IPS-18a (cell line): Measurements from ENCODE around the gene CPNE5.

Experiments
- H3K27ac ChIP-seq: one replicate; pipeline ENCODE4 v1.5.1; 2013; ENCODE audit warnings: low read length
- H3K27me3 ChIP-seq: one replicate; pipeline ENCODE4 v1.6.1; 2013; ENCODE audit warnings: mild to moderate bottlenecking, low read length; ENCODE audit not compliant: control insufficient read depth, insufficient read depth
- H3K36me3 ChIP-seq: one replicate; pipeline ENCODE4 v1.6.1; 2013; ENCODE audit warnings: low read depth, low read length; ENCODE audit not compliant: control insufficient read depth
- H3K4me1 ChIP-seq: one replicate; pipeline ENCODE4 v1.6.1; 2013; ENCODE audit warnings: low read depth, low read length; ENCODE audit not compliant: control insufficient read depth
- H3K4me3 ChIP-seq: one replicate; pipeline ENCODE4 v1.5.1; 2013; ENCODE audit warnings: low read length
- H3K9ac ChIP-seq: one replicate; pipeline ENCODE4 v1.6.1; 2013; ENCODE audit warnings: mild to moderate bottlenecking, low read length, moderate library complexity
- H3K9me3 ChIP-seq: one replicate; pipeline ENCODE4 v1.6.1; 2013; ENCODE audit warnings: low read depth, low read length; ENCODE audit not compliant: control insufficient read depth

Gene CPNE5

DNA sequence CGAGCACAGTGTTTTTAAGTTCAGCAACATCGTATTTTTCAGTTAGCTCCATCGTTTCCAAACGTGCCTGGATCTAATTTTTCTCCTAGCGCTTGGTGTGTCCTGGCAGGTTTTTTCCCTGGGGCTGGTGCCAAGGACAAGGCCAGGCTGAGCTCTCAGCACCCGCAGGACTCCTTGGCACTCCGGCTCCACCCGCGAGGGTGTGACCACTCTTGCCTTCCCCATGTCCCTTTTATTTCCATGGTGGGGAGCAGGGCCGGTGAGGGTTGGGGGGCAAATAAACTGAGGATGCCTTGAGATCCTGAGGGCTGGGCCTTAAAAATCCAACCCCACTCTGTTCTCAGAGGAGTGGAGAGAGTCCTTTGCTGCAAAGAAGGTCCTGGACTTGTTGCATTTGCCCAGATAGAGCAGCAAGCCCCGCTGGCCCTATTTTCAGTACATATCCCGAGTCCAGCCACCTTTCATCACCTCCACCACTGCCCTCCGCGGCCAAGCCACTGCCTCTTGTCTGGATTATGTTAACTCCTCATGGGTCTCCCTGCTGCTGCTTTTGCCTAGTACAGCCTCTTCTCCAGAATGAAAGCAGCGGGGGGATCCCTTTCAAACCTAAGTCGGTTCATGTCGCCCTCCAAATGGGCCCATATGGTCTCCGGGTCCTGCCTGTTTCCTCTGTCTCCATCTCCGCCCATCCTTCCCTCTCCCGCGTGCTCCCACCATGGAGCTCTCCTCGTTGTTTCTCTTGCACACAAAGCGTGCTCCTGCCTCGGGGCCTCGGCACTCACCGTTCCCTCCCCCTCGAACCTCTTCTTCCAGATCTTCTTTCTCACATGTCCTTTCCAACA lies 146.2 kb downstream of the CPNE5 start:
- Histone ChIP-seq H3K9me3 (no peaks in the 10 kb centered on the region), H3K36me3 (no peaks in the 10 kb centered on the region), H3K4me1 (no peaks in the 10 kb centered on the region), H3K27ac (no peak overlapping the region), H3K4me3 (no peak overlapping the region), H3K9ac (no peak overlapping the region), H3K27me3 (no peaks in the 10 kb centered on the region)

DNA sequence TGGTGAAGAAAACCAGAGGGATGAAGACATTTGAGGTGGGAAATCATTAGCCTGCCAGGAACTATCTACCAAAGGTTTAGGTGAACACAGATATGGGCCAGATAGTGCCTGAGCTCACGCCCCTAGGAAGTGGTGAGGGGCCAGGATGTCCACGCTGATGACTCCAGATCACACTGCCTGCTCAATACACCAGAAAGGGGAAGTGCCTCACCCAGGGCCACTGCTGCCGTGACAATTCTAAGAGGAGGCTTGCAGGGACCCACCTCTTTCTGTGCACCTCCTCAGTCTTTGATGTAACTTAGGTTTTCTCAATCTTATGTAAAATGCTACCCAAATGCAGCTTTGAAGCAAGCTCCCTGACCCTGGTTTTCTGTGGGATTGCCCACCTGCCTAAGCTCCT lies 147.0 kb downstream of the CPNE5 start:
- Histone ChIP-seq H3K4me3 (no peak overlapping the region), H3K9ac (no peak overlapping the region), H3K9me3 (no peaks in the 10 kb centered on the region), H3K36me3 (no peaks in the 10 kb centered on the region), H3K27me3 (no peaks in the 10 kb centered on the region), H3K4me1 (no peaks in the 10 kb centered on the region), H3K27ac (no peak overlapping the region)

DNA sequence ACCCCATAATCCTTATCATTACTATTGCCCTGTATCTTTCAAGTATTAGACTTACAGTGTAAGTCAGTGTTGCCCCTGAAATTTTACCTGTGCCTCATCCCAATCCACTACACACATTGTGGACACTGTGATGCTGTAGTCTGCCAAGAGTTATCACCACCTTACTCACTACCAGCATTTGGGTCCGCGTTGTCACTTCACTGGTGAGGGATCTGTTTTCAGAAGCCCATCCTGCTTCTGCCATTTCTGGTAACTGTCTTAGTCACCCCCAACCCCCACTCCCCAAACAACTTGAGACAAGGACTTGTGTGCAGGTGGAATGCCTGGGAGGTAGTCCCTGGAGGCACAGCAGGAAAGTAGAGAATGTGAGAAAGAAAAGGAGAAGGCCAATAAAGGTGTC lies 147.6 kb downstream of the CPNE5 start:
- H3K36me3 ChIP-seq, result no peaks in the 10 kb centered on the region
- no peaks in the 10 kb centered on the region for H3K4me1 ChIP-seq

DNA sequence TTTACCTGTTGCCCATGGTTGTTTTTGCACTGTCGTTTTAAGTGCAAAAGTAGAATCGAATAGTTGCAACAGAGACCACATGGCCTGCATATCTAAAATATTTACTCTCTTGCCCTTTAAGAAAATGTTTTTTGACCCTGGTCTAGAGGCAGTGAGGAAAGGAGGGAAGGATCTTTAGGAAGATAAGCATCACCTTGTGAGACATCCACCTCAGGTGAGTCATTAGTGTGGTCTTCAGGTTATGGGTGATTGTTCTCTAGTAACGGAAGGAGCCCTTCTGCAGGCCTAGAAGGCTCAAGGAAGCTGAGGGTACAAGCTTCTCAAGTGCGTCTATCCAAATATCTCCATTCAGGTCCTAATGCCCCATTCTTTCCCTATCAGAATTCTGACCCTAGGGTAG lies 148.2 kb downstream of the CPNE5 start:
- H3K4me1 ChIP-seq, result no peaks in the 10 kb centered on the region
- no peaks in the 10 kb centered on the region for H3K27me3 ChIP-seq
- no peak overlapping the region for H3K4me3 ChIP-seq
- no peaks in the 10 kb centered on the region for H3K36me3 ChIP-seq
- H3K9me3 ChIP-seq, result no peaks in the 10 kb centered on the region
- H3K9ac ChIP-seq, result no peak overlapping the region
- H3K27ac ChIP-seq, result no peak overlapping the region

More for the DNA sequence above, 147.6 kb downstream of the CPNE5 start:
- Histone ChIP-seq H3K4me3 (no peak overlapping the region), H3K9ac (no peak overlapping the region), H3K27ac (no peak overlapping the region), H3K9me3 (no peaks in the 10 kb centered on the region), H3K27me3 (no peaks in the 10 kb centered on the region)
